Upper lobe of left lung (tissue), 6 donors: ENCODE results near the gene TLL1. TPM values are rescaled to one million over a fixed set of nuclear protein-coding genes. Genes with fewer than 3 reads are reported as not detected.

Experiments used
- ATAC-seq, 2 donors: fragments of 200-7000 bp; cut with Tn5 transposase; one replicate each; pipeline ENCODE4 v1.9.1; 2022; ENCODE audit warnings: mild to moderate bottlenecking in 2 of 2, moderate library complexity in 2 of 2; ENCODE audit not compliant: low FRiP score in 2 of 2
- DNase-seq, 2 donors: peaks; one replicate each; pipeline ENCODE4 v3.0.0-alpha.2; 2019 to 2020
- H3K27ac ChIP-seq, 4 donors: fragments of 200-600 bp; sonication (generic); one replicate each; pipeline ENCODE4 v1.5.1; 2016 to 2019
- H3K27me3 ChIP-seq, 4 donors: fragments of 200-600 bp; sonication (generic); one replicate each; pipeline ENCODE4 v1.5.1; 2017 to 2019
- H3K36me3 ChIP-seq, 4 donors: fragments of 200-600 bp; sonication (generic); one replicate each; pipeline ENCODE4 v1.5.1; 2016 to 2019
- H3K4me1 ChIP-seq, 4 donors: fragments of 200-600 bp; sonication (generic); one replicate each; pipeline ENCODE4 v1.5.1; 2018 to 2019
- H3K4me3 ChIP-seq, 4 donors: fragments of 200-600 bp; sonication (generic); one replicate each; pipeline ENCODE4 v1.5.1; 2017 to 2019; ENCODE audit warnings: mild to moderate bottlenecking in 2 of 4, moderate library complexity in 1 of 4
- H3K9me3 ChIP-seq, 4 donors: fragments of 200-600 bp; sonication (generic); one replicate each; pipeline ENCODE4 v1.5.1; 2018 to 2019
- CTCF ChIP-seq, 6 experiments: fragments of 450-650 bp in 4 of 6; fragments of 200-600 bp in 2 of 6; sonication (generic) in 2 of 6; IDR thresholded peaks; one replicate each; pipeline ENCODE4 v1.5.1; 2016 to 2019; ENCODE audit warnings: antibody characterized with exemption in 6 of 6
- EP300 ChIP-seq, 4 donors: sonication (generic); formaldehyde crosslinking; IDR thresholded peaks; one replicate each; pipeline ENCODE4 v1.5.1; 2017; ENCODE audit warnings: antibody characterized with exemption in 4 of 4, control low read depth in 2 of 4
- POLR2A ChIP-seq, 4 donors: fragments of 450-650 bp; IDR thresholded peaks; one replicate each; pipeline ENCODE4 v1.5.1; 2016 to 2017; ENCODE audit warnings: antibody characterized with exemption in 4 of 4, mild to moderate bottlenecking in 2 of 4
- POLR2AphosphoS5 ChIP-seq, 2 donors: sonication (generic); formaldehyde crosslinking; IDR thresholded peaks; one replicate each; pipeline ENCODE4 v1.5.1; 2017; ENCODE audit warnings: antibody characterized with exemption in 2 of 2
- WGBS, 2 donors: methylation state at CpG; one replicate each; pipeline ENCODE4 v1.1.5; 2017 to 2018; 5-methylcytosine and 5-hydroxymethylcytosine counted together
- total RNA-seq, 6 donors: library from RNA; depleted of rRNA in 4 of 6; stranded (reverse); fragments of >200 nt in 4 of 6; gene quantifications; one replicate each; pipeline versions ENCODE4 v1.1.0 to v1.2.1, GENCODE V29; 2016 to 2021
- donor health status: DM: no; HTN: no; CAD: no; lungs with moderate emphysema.
- donor health status: DM: no; HTN: yes; CAD: no; lungs with severe emphysema.

The TLL1 gene
- total RNA-seq, 6 donors from 2014 or later, result 1.9 to 8.4 (median 3.1) TPM

GRCh38 chr4:165964591-165964990, 91.6 kb downstream of the TLL1 start:
- TF ChIP-seq POLR2AphosphoS5 (IDR thresholded peaks at IDR 0.05) (no peak), EP300 (IDR thresholded peaks at IDR 0.05) (no peak), CTCF (IDR thresholded peaks at IDR 0.05) (no peak), POLR2A (IDR thresholded peaks at IDR 0.05) (no peak)
- Histone ChIP-seq H3K9me3 (peaks cover 0 to 4% (median 0%) of the 10 kb centered on the region in 4 donors), H3K36me3 (no peaks in the 10 kb centered on the region), H3K27me3 (no peaks in the 10 kb centered on the region), H3K4me3 (no peak overlapping the region), H3K4me1 (no peaks in the 10 kb centered on the region), H3K27ac (no peak overlapping the region)
- ATAC-seq (no peak), DNase-seq (no peak)
- 90 to 94% methylated on average over 5 of the region's 5 CpGs for WGBS, 2 donors

- no peak for ATAC-seq
- H3K27me3 ChIP-seq, result no peaks in the 10 kb centered on the region
- H3K36me3 ChIP-seq, result no peaks in the 10 kb centered on the region
- H3K9me3 ChIP-seq, result peaks cover 0 to 4% (median 0%) of the 10 kb centered on the region in 4 donors
- 83 to 93% methylated on average over 2 of the region's 2 CpGs for WGBS, 2 donors
- no peak overlapping the region for H3K4me3 ChIP-seq
- no peaks in the 10 kb centered on the region for H3K4me1 ChIP-seq
- no peak for TF ChIP-seq POLR2A (IDR thresholded peaks at IDR 0.05)
- no peak for TF ChIP-seq EP300 (IDR thresholded peaks at IDR 0.05)
- TF ChIP-seq CTCF (IDR thresholded peaks at IDR 0.05), result no peak
- TF ChIP-seq POLR2AphosphoS5 (IDR thresholded peaks at IDR 0.05), result no peak
- H3K27ac ChIP-seq, result no peak overlapping the region
- no peak for DNase-seq
Observed at GRCh38 chr4:165965503-165965902, 92.5 kb downstream of the TLL1 start.

GRCh38 chr4:165966833-165967232, 93.8 kb downstream of the TLL1 start:
- H3K4me3 ChIP-seq, result no peak overlapping the region
- DNase-seq, result no peak
- peaks cover 0 to 4% (median 0%) of the 10 kb centered on the region in 4 donors for H3K9me3 ChIP-seq
- no peak for ATAC-seq
- no peaks in the 10 kb centered on the region for H3K4me1 ChIP-seq
- H3K36me3 ChIP-seq, result no peaks in the 10 kb centered on the region
- H3K27ac ChIP-seq, result no peak overlapping the region
- no peak for TF ChIP-seq POLR2AphosphoS5 (IDR thresholded peaks at IDR 0.05)
- no peak for TF ChIP-seq POLR2A (IDR thresholded peaks at IDR 0.05)
- no peak for TF ChIP-seq EP300 (IDR thresholded peaks at IDR 0.05)
- no peak for TF ChIP-seq CTCF (IDR thresholded peaks at IDR 0.05)
- H3K27me3 ChIP-seq, result no peaks in the 10 kb centered on the region
- WGBS, 2 donors, result 90 to 96% methylated on average over 8 of the region's 8 CpGs

GRCh38 chr4:165967486-165967885, 94.4 kb downstream of the TLL1 start:
- H3K36me3 ChIP-seq, result no peaks in the 10 kb centered on the region
- no peak overlapping the region for H3K27ac ChIP-seq
- no peaks in the 10 kb centered on the region for H3K27me3 ChIP-seq
- WGBS, 2 donors, result 94 to 97% methylated on average over 2 of the region's 2 CpGs
- peaks cover 0 to 4% (median 0%) of the 10 kb centered on the region in 4 donors for H3K9me3 ChIP-seq
- no peak for DNase-seq
- no peak for ATAC-seq
- H3K4me3 ChIP-seq, result no peak overlapping the region
- no peaks in the 10 kb centered on the region for H3K4me1 ChIP-seq
- no peak for TF ChIP-seq POLR2AphosphoS5 (IDR thresholded peaks at IDR 0.05)
- no peak for TF ChIP-seq EP300 (IDR thresholded peaks at IDR 0.05)
- TF ChIP-seq POLR2A (IDR thresholded peaks at IDR 0.05), result no peak
- no peak for TF ChIP-seq CTCF (IDR thresholded peaks at IDR 0.05)

GRCh38 chr4:165970703-165971420, 97.8 kb downstream of the TLL1 start:
- ATAC-seq, result no peak
- DNase-seq, result no peak
- TF ChIP-seq EP300 (IDR thresholded peaks at IDR 0.05), result no peak
- TF ChIP-seq POLR2AphosphoS5 (IDR thresholded peaks at IDR 0.05), result no peak
- TF ChIP-seq CTCF (IDR thresholded peaks at IDR 0.05), result no peak
- 91 to 97% methylated on average over 4 of the region's 4 CpGs for WGBS, 2 donors
- no peak overlapping the region for H3K27ac ChIP-seq
- H3K27me3 ChIP-seq, result no peaks in the 10 kb centered on the region
- no peaks in the 10 kb centered on the region for H3K36me3 ChIP-seq
- peaks cover 0 to 4% (median 0%) of the 10 kb centered on the region in 4 donors for H3K9me3 ChIP-seq
- H3K4me1 ChIP-seq, result no peaks in the 10 kb centered on the region
- no peak overlapping the region for H3K4me3 ChIP-seq
